ENCODE measurements around the gene BARX2.

BARX2 gene

DNA sequence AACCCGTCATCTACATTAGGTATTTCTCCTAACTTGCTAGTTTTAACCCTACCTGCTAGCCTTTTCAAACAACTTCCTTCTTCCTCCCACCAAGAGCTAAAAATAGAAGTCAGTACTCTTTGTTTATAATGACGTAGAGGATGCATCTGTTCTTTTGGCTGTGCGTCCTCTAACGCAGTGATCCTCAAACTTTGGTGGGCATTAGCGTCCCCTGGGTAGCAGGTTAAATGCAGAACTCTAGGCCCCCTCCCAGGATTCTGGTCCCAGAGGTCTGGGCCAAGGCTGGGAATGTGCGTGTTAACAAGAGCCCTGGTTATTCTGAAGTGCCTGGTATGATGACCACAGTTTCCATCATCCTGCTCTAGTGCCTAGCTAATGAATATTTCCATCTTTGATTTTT lies 67.6 kb downstream of the BARX2 start:
- no peak for DNase-seq

DNA sequence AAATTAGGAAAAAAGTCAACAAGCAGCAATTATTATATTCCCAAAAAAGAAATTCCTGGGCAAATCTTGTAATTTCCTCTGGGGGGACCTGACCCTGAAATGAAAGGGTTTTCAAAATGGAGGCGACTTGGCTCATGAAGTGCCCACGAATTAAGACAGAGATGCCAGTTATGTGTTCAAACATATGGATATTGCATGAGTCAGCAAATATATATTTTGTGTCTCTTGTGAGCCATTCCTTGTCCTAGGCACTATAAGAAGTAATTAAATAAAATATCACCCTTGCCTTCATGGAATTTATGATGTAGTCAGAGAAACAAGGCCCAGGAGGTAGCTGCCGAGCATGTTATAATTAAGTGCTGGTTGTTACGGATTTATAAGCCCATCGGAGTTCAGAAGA lies 68.6 kb downstream of the BARX2 start:
- no peak for DNase-seq

DNA sequence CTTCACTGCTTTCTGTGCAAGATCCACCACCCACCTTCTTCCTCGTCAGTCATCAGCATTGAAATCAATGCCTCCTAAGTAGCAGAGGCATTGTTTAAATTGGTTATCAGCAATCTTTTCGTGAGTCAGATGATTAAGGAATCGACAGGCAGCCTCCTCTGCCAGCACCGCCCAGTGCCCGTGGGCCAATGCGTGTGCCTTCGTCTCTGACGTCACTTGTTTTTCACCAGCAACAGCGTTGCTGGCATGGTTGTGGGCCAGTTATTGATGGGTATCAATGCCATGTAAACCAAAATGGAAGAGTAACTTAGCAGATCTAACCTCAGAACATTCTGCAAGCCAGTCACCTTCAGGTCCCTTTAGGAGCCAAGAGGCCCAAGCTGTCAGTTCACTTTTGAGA lies 69.6 kb downstream of the BARX2 start:
- DNase-seq, result no peak

DNA sequence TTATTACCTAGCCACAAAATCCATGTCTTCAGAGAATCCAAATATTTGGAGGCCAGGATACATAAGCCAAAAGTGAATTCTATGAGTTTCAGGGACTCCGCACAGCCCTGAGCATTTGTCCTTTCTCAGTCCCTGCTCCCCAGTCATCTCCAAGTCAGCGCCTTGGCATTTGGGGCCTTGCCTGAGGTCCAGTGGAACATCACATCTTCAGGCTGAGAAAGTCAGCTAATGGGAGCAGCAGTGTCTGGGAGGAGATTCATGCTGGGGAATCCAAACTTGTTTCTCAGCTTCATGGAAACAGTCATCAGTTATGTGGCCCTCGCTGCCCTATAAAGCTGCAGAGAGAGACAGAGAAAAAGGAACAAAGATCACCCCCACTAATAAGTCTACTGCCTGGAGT lies 70.9 kb downstream of the BARX2 start:
- no peak for DNase-seq

DNA sequence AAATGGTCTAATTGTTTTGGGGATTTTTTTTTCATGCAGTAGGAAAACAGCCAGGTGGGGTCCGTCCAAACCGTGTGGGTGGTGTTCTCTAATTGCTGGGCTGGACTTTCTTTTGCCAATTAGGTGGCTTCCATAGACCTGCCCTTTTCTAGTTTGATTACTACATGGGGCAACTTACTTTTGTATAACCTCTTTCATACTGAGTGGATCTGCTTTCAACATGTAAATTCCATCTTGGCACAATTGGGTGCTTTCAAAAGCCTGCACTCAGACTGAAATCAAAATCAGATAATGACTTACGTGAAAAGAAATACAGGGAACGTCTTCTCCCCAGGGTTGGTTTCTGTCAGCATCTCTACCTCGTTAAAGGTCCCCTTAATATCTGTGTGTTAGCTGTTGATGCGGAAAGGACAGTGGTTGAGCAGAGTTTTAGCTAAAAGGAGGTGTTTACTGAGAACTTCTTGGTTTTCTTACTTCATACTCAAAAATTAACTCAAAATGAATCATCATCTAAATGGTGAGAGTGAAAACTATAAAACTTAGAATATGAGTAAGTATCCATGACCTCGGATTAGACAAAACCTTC lies 72.1 kb downstream of the BARX2 start:
- no peak for DNase-seq

DNA sequence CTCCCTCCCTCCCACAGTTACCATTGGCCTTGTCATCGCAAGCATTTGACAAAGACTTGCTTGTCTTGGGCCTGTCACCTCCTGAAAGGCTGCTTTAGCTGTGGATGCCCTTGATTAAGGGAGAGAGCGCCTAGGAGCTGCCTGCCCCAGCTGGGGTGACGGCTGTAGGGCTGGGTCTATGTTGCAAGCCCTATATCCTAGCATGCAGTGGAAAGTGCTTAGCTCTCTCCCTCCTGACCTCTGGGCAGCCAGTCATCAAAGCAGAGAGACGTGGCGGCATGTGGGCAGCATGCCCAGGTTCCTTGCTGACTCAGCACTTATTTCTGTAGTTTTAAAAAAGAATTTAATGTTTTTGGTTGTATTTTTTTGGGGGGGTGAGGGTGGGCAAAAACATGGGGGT lies 75.9 kb downstream of the BARX2 start:
- no peak for DNase-seq

DNA sequence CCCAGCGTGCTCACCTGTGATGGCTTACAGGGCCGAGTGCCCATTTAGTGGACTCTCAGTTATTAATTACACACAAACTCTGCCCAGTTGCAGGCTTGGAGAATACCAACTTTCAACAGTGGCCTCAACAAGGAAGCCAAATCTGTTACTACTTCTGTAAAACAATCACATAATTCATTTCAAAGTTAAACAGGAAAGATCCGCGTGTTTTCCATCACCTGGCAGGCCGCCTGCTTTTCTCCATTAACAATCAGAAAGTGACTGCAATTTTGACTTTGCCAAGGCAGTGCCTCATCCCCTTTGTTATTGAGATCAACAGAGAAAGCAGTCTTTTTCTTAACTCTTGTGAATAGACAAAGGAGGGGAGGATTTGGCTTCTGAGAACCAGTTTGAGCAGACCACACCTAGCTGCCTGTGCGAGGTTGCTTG lies 77.7 kb downstream of the BARX2 start:
- no peak for DNase-seq

DNA sequence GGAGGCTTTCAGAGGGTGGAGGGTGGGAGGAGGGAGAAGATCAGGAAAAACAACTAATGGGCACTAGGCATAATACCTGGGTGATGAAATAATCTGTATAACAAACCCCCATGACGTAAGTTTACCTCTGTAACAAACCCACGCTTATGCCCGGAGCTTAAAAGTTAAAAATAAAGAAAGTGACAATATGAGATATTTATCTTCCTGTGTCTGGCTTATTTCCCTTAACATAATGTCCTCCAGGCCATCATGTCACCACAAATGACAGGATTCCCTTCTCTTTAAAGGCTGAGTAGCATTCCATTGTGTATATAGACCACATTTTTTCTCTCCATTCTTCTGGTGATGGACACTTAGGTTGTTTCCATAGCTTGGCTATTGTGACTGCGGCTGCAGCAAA lies 79.5 kb downstream of the BARX2 start:
- DNase-seq, result no peak

DNA sequence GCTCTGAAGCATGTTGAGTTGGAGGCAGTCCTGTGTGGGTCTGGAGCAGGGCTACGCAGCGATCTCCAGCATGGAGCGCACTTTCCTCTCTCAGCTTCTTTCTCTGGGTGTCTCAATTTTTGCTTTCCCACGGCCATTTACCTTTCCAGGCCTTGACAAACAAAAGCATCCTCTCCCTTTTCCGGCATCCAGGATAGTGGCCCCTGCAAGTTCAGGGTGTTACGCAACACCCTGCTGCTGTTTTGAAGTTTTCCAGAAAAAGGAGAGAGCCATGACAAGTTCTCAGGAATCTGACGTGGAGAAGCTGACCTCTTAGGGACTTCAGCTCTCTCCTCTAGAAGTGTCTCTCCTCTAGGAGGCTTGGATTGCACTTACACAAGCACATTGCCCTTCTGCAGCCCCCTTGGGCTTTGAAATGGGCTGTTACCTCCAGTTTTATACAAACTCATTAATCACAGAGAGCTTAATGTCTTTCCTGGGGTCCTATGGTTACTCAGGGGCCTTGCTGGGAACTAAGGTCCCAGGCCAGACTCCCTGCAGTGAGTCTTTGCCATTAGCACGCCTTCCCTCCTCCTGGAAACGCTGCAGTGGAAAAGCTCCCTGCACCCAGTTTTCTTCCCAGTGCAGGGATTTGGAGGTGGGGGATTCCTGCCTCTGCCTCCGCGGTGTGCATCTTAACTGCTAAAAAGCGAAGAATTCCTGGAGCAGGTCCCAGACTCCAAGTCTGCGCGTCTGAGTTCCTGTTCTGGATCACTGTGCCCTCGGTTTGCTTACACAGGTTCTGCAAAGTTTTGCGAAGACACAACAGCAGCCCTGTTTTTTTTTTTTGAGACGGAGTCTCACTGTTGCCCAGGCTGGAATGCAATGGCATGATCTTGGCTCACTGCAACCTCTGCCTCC lies 80.4 kb downstream of the BARX2 start:
- DNase-seq, result no peak

DNA sequence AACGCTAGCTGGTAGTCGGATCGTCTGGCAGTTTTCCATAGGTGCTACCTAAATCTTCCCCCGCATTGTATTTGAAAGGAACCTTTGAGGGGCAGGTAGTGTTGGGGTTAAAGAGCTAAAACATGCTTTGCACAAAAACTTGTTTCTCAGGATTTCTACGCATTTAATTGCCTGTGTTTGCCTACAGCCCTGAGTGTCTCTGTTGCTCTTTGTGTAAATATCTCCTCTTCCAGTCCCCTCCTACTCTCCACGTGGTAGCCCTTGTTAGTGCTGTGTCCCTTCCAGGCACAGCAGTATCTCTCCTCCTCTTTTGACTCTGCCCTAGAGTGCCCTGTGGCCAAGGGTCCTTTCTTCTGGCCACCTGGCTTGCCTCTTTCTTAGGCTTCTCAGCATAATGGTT lies 81.7 kb downstream of the BARX2 start:
- DNase-seq, result no peak

DNA sequence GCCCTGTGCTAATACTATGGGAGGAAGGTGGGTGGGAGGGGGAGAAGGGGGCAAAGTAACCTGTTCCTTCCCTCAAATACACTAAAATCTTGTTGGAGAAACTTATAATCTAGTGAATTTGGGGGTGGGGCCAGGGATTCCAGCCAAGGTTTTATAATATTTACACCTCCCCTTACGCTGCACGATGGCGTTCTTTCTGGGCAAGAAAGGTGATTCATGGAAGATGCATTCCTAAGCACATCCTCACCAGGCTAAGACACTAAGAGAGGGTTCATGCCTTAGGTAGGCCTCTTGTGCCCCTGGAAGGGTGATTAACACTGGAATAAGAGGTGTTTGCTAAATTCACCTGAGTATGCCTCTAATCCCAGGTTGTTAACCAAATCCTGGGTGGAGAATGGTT lies 82.6 kb downstream of the BARX2 start:
- DNase-seq, result no peak

DNA sequence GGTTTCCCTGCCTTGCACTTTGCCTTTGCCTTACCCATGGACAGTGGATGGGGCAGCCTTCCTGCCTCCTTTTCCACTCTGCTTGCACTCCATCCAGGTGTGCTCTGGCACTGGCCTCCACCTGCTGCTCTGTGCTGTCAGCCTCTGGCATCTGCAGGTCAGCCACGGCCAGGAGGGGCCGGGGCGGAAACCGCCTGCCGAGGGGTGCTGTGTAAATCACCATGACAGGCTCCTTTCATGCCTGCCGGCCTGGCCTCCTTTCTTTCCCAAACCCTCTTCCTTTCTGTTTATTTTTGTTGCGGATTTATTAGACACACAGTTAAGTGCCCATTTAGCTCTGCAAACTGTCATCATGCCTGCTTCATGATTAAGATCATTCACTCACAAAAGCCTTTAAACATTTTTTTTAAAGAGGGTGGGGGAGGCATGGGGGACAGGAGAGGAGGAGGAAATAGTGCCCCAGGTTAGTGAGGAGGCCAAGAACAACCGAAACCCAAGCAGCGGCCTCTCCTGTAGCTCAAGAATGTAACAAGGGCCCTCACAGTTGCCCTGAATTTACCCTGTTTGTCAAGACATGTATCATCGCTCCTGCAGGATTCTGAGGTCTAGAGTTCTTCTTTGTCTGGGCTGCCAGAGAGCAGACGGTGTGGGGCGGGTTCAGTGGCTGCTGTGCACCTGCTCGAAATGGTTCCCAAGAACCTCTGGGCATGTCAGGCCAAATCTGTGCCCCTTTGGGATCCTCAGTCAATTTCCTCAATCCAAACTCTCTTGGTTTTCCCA lies 83.3 kb downstream of the BARX2 start:
- DNase-seq, result no peak

DNA sequence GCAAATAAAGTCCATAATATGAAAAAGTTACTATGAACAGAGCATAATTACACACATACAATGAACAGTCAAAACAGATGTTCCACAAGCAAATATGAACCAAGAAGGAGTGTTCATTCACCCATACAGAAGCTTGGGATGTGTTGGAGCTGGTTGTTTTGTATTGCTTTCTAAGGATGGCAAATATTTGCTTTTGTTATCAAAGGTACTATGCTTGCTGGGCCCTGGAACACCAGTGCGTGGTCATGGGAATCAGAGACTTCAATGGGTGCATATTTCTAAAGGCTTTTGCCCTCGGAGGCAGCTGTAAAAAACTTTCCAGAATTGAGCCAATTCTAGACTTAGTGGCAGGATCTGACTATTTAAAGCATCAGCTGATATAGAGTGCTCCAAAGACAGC lies 85.1 kb downstream of the BARX2 start:
- DNase-seq, result no peak

DNA sequence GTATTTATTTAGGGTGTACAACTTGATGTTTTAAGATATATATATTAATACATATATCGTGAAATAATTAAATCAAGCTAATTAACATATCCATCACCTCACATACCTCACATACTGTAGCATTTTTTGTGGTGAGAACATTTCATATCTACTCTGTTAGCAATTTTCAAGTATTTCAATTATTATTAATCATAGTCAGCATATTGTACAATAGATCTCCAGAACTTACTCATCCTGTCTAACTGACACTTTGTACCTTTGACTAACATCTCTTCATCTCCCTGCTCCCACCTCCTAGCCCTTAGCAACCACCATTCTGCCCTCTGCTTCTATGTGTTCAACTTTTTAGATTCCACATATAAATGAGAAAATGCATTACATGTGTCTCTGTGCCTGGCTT lies 108.4 kb downstream of the BARX2 start:
- no peak for DNase-seq

DNA sequence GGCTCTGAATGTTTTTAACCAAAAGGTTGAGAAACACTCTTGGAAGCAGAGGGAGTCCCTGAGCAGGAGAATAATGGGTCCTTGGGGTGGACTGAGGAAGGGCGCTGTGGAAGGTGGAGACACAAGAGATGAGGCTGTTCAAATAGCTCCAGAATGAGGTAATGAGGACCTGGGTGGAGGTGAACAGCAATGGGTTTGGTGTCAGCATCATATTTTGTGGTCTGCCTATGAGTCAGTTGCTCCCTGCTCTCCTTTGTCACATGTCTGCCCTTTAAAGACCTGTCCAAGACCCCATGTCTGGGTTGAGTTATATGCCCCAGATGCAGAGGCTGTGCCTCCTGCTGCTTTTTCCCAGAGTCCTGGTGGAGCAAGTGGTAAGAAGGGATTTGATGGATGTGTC lies 113.6 kb downstream of the BARX2 start:
- no peak for DNase-seq

DNA sequence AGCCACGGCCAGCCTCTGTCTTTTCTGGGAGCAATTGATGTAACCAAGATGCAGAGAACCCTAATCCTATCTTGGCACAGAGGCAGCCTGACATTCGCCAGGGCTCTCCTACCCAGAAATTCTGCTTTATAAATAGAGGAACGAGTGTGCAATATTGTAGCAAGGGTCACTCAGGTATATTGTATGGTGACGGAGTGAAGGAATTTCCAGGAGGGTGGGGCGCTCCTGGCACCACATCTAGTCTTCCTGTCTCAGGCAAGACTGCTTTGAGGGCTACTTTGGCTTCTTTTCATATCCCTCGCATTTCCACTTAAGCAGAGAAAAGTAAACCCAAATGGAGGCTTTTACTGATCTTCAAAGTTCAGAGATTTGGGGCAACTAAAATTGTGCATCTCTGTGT lies 114.4 kb downstream of the BARX2 start:
- DNase-seq, result no peak

DNA sequence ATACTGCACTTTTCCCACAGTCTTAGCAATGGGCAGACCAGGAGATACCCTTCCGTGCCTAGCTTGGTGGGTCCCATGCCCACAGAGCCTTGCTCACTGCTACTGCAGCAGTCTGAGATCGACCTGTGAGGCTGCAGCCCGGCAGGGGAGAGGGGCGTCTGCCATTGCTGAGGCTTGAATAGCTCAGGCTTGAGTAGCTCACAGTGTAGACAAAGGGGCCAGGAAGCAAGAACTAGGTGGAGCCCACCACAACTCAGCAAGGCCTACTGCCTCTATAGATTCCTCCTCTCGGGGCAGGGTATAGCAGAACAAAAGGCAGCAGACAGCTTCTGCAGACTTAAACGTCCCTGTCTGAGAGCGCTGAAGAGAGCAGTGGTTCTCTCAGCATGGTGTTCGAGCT lies 118.1 kb downstream of the BARX2 start:
- no peak for DNase-seq
